Karpas-422 (cell line): ENCODE data around the gene CCDC12. TPM values are rescaled to one million over a fixed set of nuclear protein-coding genes. Genes with fewer than 3 reads are reported as not detected.

Experiments used
- DNase-seq: peaks from one replicate; pipeline ENCODE4 v3.0.0-alpha.2; 2015
- H2AFZ ChIP-seq: fragments of 200-600 bp; sonication (generic); 2 replicates; pipeline ENCODE4 v1.6.1; 2014; ENCODE audit warnings: antibody characterized with exemption, low read length, mixed read lengths
- H3K27ac ChIP-seq: fragments of 200-600 bp; sonication (generic); 2 replicates; pipeline ENCODE4 v1.5.1; 2014; ENCODE audit warnings: mild to moderate bottlenecking, low read length, moderate library complexity
- H3K27me3 ChIP-seq: fragments of 200-600 bp; sonication (generic); 2 replicates; pipeline ENCODE4 v1.6.1; 2014; ENCODE audit warnings: low read length, mixed read lengths
- H3K36me3 ChIP-seq: fragments of 200-600 bp; sonication (generic); 2 replicates; pipeline ENCODE4 v1.6.1; 2014; ENCODE audit warnings: low read length, mixed read lengths; ENCODE audit not compliant: insufficient read depth
- H3K4me1 ChIP-seq: fragments of 200-600 bp; sonication (generic); 2 replicates; pipeline ENCODE4 v1.6.1; 2014; ENCODE audit warnings: mild to moderate bottlenecking, low read length, mixed read lengths
- H3K4me2 ChIP-seq: fragments of 200-600 bp; sonication (generic); 2 replicates; pipeline ENCODE4 v1.6.1; 2014; ENCODE audit warnings: low read length, low read depth, mild to moderate bottlenecking; ENCODE audit not compliant: poor library complexity, severe bottlenecking
- H3K4me3 ChIP-seq: fragments of 200-600 bp; sonication (generic); 2 replicates; pipeline ENCODE4 v1.5.1; 2014; ENCODE audit warnings: mild to moderate bottlenecking, antibody characterized with exemption, low read length, mixed read lengths
- H3K79me2 ChIP-seq: fragments of 200-600 bp; sonication (generic); 2 replicates; pipeline ENCODE4 v1.6.1; 2014; ENCODE audit warnings: mild to moderate bottlenecking, low read length, mixed read lengths
- H3K9ac ChIP-seq: fragments of 200-600 bp; sonication (generic); 2 replicates; pipeline ENCODE4 v1.6.0; 2014; ENCODE audit warnings: low read length
- H3K9me2 ChIP-seq: fragments of 200-600 bp; sonication (generic), shearing (Covaris generic); replicated peaks from 2 replicates; pipeline ENCODE4 v1.6.0; 2014; ENCODE audit warnings: mild to moderate bottlenecking, low read length, moderate library complexity; ENCODE audit not compliant: insufficient read depth
- H3K9me3 ChIP-seq: fragments of 300-700, 200-600 bp; sonication (generic); 2 replicates; pipeline ENCODE4 v1.6.1; 2014; ENCODE audit warnings: low read length, mixed read lengths
- H4K20me1 ChIP-seq: fragments of 200-600 bp; sonication (generic); 2 replicates; pipeline ENCODE4 v1.6.1; 2014; ENCODE audit warnings: mild to moderate bottlenecking, antibody characterized with exemption, low read length, low read depth; ENCODE audit not compliant: insufficient read depth
- total RNA-seq: library from RNA; depleted of rRNA; stranded (reverse); fragments of >200 nt; shearing (Covaris generic); gene quantifications from 2 replicates; pipeline ENCODE4 v1.2.3, GENCODE V29; 2014; ENCODE audit warnings: low replicate concordance

Gene CCDC12
- total RNA-seq, 1 experiment from 2014 or later = 40.2 TPM

DNA sequence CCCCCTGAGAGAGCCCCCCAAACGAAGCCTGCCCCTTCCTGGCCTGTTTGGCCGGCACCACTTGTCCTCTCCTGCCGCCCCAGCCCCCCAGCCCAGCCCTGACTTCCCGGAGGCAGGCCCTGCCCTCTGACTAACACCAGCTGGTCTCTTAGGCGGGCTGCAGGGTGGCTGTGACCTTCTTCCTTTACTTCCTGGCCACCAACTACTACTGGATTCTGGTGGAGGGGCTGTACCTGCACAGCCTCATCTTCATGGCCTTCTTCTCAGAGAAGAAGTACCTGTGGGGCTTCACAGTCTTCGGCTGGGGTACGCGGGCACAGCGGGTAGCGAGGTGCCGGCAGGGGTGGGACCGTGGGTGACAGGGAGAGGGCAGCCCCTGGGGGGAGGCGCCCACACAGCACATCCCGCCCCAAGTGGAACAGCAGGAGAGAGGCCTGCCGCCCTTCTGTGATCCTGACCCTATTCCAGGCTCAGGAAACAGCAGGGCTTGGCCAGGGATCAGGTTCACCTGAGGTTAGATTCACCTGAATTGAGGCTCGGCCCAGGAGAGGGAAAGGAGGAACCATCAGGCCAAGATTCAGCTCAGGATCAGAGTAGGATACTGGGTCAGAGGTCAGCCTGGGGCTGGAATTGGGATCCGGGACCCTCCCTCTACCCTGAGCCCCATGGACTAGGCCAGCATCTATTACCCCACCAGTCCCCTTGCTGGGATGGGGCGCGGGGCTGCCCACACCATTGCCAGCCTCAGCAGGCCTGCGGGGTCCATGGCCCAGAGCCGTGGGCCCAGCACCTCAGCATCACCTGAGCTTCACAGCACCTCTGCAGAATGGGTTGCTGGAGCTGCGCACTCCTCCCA is 77.2 kb downstream of the CCDC12 start:
- H3K27me3 ChIP-seq = no peaks in the 10 kb centered on the region
- H2AFZ ChIP-seq = no peak overlapping the region
- H4K20me1 ChIP-seq = 0 out of 2 replicates have a peak, but pooled peaks cover 6% of the 10 kb centered on the region
- H3K4me1 ChIP-seq = no peaks in the 10 kb centered on the region
- no peaks in the 10 kb centered on the region for H3K79me2 ChIP-seq
- no peaks in the 10 kb centered on the region for H3K9me3 ChIP-seq
- H3K4me2 ChIP-seq = no peak overlapping the region
- no peak overlapping the region for H3K4me3 ChIP-seq
- no peak overlapping the region for H3K9ac ChIP-seq
- DNase-seq = no peak
- H3K9me2 ChIP-seq = no peaks in the 10 kb centered on the region
- no peak overlapping the region for H3K27ac ChIP-seq
- no peaks in the 10 kb centered on the region for H3K36me3 ChIP-seq

DNA sequence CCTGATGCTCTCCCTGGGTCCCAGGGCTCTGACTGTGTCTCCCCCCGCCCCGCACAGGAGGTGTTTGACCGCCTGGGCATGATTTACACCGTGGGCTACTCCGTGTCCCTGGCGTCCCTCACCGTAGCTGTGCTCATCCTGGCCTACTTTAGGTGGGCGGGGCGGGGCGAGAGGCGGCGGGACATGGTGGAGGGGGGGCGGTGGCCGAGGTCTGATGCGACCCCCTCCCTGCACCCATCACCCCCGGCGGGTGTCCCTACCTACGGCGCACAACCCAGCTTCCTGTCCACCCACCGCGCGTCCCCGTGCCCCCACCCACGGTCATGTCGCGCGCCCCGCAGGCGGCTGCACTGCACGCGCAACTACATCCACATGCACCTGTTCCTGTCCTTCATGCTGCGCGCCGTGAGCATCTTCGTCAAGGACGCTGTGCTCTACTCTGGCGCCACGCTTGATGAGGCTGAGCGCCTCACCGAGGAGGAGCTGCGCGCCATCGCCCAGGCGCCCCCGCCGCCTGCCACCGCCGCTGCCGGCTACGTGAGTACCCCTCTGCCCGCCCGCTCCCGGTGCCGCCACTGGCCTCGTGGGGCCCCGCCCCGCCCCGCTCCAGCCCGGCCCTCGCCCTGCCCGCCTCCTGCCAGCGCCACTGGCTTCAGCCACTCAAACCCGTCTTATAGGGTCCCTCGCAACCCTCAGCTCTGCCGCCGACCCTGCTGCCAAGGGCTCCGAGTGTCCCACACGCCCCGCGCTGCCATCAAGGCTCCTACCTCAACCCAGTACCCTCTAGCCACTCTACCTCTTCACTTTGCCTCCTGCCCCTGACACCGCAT is 78.0 kb downstream of the CCDC12 start:
- no peak overlapping the region for H3K27ac ChIP-seq
- H3K4me3 ChIP-seq = no peak overlapping the region
- no peaks in the 10 kb centered on the region for H3K9me3 ChIP-seq
- H3K9ac ChIP-seq = no peak overlapping the region
- no peaks in the 10 kb centered on the region for H3K79me2 ChIP-seq
- peak; percentile 54 for DNase-seq
- no peak overlapping the region for H2AFZ ChIP-seq
- H3K4me1 ChIP-seq = no peaks in the 10 kb centered on the region
- H3K9me2 ChIP-seq = no peaks in the 10 kb centered on the region
- H3K36me3 ChIP-seq = no peaks in the 10 kb centered on the region
- H3K27me3 ChIP-seq = no peaks in the 10 kb centered on the region
- 0 out of 2 replicates have a peak, but pooled peaks cover 6% of the 10 kb centered on the region for H4K20me1 ChIP-seq
- H3K4me2 ChIP-seq = peak overlapping the region; percentile 26

DNA sequence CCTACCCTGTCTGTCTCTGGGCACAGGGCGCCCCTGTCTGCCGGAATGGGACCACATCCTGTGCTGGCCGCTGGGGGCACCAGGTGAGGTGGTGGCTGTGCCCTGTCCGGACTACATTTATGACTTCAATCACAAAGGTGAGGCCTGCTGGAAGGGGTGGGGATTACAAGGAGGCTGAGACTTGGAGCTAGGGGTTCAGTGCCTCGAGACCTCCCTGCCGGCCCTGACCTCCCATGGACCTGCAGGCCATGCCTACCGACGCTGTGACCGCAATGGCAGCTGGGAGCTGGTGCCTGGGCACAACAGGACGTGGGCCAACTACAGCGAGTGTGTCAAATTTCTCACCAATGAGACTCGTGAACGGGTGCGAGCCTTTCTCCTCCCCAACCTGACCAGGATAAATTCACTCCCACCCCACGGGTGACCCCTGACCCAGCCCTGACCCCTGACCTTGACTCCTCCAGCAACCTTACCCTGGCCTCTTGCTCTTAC is 78.7 kb downstream of the CCDC12 start:
- Histone ChIP-seq H3K79me2 (no peaks in the 10 kb centered on the region), H3K9ac (no peak overlapping the region), H3K4me2 (no peak overlapping the region), H3K36me3 (no peaks in the 10 kb centered on the region), H3K4me3 (no peak overlapping the region), H3K4me1 (no peaks in the 10 kb centered on the region), H3K27ac (no peak overlapping the region), H3K9me2 (no peaks in the 10 kb centered on the region), H2AFZ (no peak overlapping the region), H3K9me3 (no peaks in the 10 kb centered on the region), H3K27me3 (no peaks in the 10 kb centered on the region), H4K20me1 (0 out of 2 replicates have a peak, but pooled peaks cover 6% of the 10 kb centered on the region)
- peak; percentile 71 for DNase-seq

DNA sequence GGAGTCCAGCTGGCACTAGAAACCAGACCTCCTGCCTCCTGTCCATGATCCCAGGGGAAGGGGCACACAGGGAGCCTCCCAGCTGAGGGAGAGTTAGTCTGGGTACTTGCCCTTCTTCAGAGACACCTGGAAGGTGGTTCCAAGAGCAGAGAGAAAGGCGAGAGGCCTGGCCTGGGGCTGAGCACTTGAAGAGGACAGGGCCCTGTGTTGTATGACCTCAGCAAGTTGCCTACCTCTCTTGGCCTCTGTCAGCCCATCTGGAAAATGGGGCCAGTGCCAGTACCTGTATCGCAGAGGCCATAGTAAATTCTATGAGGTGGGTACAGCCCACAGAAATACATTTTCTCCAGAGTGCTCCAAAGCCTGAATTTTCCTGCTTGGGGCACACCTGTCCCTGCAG is 79.5 kb downstream of the CCDC12 start:
- DNase-seq = no peak
- no peaks in the 10 kb centered on the region for H3K9me3 ChIP-seq
- H3K36me3 ChIP-seq = no peaks in the 10 kb centered on the region
- no peak overlapping the region for H3K27ac ChIP-seq
- no peaks in the 10 kb centered on the region for H3K4me1 ChIP-seq
- H2AFZ ChIP-seq = no peak overlapping the region
- 0 out of 2 replicates have a peak, but pooled peaks cover 6% of the 10 kb centered on the region for H4K20me1 ChIP-seq
- H3K27me3 ChIP-seq = no peaks in the 10 kb centered on the region
- H3K4me2 ChIP-seq = no peak overlapping the region
- no peaks in the 10 kb centered on the region for H3K9me2 ChIP-seq
- no peak overlapping the region for H3K9ac ChIP-seq
- H3K4me3 ChIP-seq = no peak overlapping the region
- no peaks in the 10 kb centered on the region for H3K79me2 ChIP-seq

DNA sequence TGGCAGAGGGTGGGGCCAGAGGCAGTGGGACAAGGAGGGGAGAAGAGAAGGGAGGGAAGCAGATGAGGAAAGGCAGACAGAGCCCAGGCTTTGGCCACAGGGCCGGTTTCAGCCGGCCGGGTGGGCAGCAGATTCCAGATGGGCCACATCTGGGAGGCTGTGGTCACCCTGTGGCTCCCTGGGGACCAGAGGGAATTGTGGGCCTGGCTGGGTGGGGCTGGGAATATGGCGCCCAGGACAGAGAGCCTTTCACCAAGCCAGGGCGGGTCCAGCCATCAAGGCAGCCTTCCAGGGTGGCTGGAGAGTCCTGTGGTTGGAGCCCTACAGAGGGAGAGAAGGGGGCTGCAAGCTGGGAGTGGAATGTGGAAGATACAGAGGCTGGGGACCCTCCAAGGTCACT is 80.2 kb downstream of the CCDC12 start:
- Histone ChIP-seq H3K27ac (no peak overlapping the region), H3K4me3 (no peak overlapping the region), H4K20me1 (0 out of 2 replicates have a peak, but pooled peaks cover 6% of the 10 kb centered on the region), H3K27me3 (no peaks in the 10 kb centered on the region), H3K79me2 (no peaks in the 10 kb centered on the region), H2AFZ (no peak overlapping the region), H3K9me2 (no peaks in the 10 kb centered on the region), H3K4me2 (no peak overlapping the region), H3K36me3 (no peaks in the 10 kb centered on the region), H3K9me3 (no peaks in the 10 kb centered on the region), H3K9ac (no peak overlapping the region), H3K4me1 (no peaks in the 10 kb centered on the region)
- no peak for DNase-seq

DNA sequence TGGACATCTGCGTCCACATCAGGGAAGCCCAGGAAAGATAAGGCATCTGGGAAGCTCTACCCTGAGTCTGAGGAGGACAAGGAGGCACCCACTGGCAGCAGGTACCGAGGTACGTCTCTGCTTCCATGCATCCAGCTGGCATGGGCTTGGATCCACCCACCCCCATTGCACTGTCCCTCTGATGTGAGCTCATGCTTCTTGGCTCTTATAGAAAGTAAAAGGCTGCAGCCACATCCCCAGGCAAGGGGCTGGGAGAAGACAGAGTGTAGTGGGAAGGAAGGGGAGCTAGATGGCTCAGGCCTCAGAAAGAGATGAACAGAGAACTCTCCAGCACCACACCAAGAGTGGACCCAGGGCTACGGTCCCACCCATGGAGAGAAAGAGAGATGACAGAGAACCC is 80.8 kb downstream of the CCDC12 start:
- Histone ChIP-seq H3K36me3 (no peaks in the 10 kb centered on the region), H3K4me2 (no peak overlapping the region), H2AFZ (no peak overlapping the region), H4K20me1 (0 out of 2 replicates have a peak, but pooled peaks cover 6% of the 10 kb centered on the region), H3K9me3 (no peaks in the 10 kb centered on the region), H3K4me1 (no peaks in the 10 kb centered on the region), H3K9ac (no peak overlapping the region), H3K79me2 (no peaks in the 10 kb centered on the region), H3K27me3 (no peaks in the 10 kb centered on the region), H3K27ac (no peak overlapping the region), H3K4me3 (no peak overlapping the region), H3K9me2 (no peaks in the 10 kb centered on the region)
- no peak for DNase-seq

DNA sequence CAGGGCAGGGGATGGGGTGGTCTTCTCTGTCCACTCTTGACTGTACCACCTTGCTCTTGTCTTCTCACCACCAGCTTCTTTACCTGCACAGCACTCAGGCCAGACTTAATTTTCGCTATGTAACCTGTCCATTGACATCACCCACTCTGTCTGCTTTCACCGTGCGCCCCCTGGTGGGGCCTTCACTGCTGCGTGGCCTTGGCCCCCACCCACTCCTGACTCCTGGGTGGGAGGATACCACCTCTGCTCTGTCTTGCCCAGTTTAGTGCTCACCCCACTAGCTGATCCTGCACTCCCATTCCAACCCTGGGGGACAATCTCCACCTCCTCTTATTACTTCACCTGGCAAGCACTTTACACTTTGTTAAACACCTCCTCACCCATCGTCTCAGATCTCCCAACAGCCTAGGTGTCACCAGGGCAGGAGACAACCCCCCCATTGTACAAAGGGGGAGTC is 81.3 kb downstream of the CCDC12 start:
- no peak overlapping the region for H3K9ac ChIP-seq
- no peaks in the 10 kb centered on the region for H3K27me3 ChIP-seq
- H3K4me1 ChIP-seq = no peaks in the 10 kb centered on the region
- H3K79me2 ChIP-seq = no peaks in the 10 kb centered on the region
- H3K4me3 ChIP-seq = no peak overlapping the region
- DNase-seq = peak; percentile 90
- 0 out of 2 replicates have a peak, but pooled peaks cover 6% of the 10 kb centered on the region for H4K20me1 ChIP-seq
- no peak overlapping the region for H3K4me2 ChIP-seq
- no peaks in the 10 kb centered on the region for H3K36me3 ChIP-seq
- no peak overlapping the region for H2AFZ ChIP-seq
- no peaks in the 10 kb centered on the region for H3K9me2 ChIP-seq
- no peak overlapping the region for H3K27ac ChIP-seq
- H3K9me3 ChIP-seq = no peaks in the 10 kb centered on the region

DNA sequence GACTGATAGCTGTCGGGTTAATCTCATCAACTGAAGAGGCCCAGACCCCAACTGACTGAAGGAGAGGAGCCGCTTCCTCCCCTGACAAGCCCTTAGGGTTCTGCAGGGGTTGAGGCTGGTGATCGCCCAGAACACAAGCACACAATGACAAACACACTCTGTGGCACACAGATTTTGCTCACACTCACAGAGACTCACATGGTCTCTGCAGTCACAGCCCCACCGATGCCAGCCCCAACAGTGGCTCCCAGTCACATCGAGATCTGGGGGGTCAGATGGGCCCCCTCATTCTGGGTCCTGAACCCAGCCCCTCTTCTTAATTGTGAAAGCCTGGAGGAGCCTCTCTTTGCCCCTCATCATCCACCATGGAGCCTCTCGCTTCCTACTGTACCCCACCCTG is 82.3 kb downstream of the CCDC12 start:
- no peak overlapping the region for H3K27ac ChIP-seq
- no peak for DNase-seq
- H3K9ac ChIP-seq = no peak overlapping the region
- H3K79me2 ChIP-seq = no peaks in the 10 kb centered on the region
- H2AFZ ChIP-seq = no peak overlapping the region
- no peak overlapping the region for H3K4me3 ChIP-seq
- H3K4me2 ChIP-seq = no peak overlapping the region
- no peaks in the 10 kb centered on the region for H3K27me3 ChIP-seq
- no peaks in the 10 kb centered on the region for H3K4me1 ChIP-seq
- H3K9me3 ChIP-seq = no peaks in the 10 kb centered on the region
- no peaks in the 10 kb centered on the region for H3K9me2 ChIP-seq
- H4K20me1 ChIP-seq = 0 out of 2 replicates have a peak, but pooled peaks cover 6% of the 10 kb centered on the region
- no peaks in the 10 kb centered on the region for H3K36me3 ChIP-seq
